Stimulated activated naive CD4-positive, alpha-beta T cell (primary cell): ENCODE measurements around the gene SLC6A2.
"Not testable (repeated sequence)": the region's sequence is repeated elsewhere in the genome, so short reads cannot be mapped to it uniquely, and the experiment has no call there.

Experiments used
- DNase-seq, 6 experiments: peaks; one replicate each; lab custom pipeline; 2025; lab: John Stamatoyannopoulos, UW

SLC6A2 gene

GRCh38 chr16:55655897-55656681, at the start of gene SLC6A2:
Gene SLC6A2, plus strand, starts transcription at chr16:55655988. Its CDS starts 707 bp downstream, at chr16:55656695.
- DNase-seq: no peak

GRCh38 chr16:55613613-55614335, 42.0 kb upstream of the SLC6A2 start:
- DNase-seq: no peak

GRCh38 chr16:55615071-55615470, 40.7 kb upstream of the SLC6A2 start:
- no peak for DNase-seq

GRCh38 chr16:55615670-55616069, 40.1 kb upstream of the SLC6A2 start:
- DNase-seq: not testable (repeated sequence)

GRCh38 chr16:55621771-55622170, 34.0 kb upstream of the SLC6A2 start:
- DNase-seq: no peak

- no peak for DNase-seq
Observed at GRCh38 chr16:55622272-55622671, 33.5 kb upstream of the SLC6A2 start.

GRCh38 chr16:55622930-55623561, 32.7 kb upstream of the SLC6A2 start:
- DNase-seq: no peak

GRCh38 chr16:55623640-55624039, 32.1 kb upstream of the SLC6A2 start:
- no peak for DNase-seq

GRCh38 chr16:55624696-55625095, 31.1 kb upstream of the SLC6A2 start:
- DNase-seq: no peak

GRCh38 chr16:55625843-55626242, 29.9 kb upstream of the SLC6A2 start:
- no peak for DNase-seq

- DNase-seq: no peak
Observed at GRCh38 chr16:55628306-55628968, 27.4 kb upstream of the SLC6A2 start.

GRCh38 chr16:55630774-55631173, 25.0 kb upstream of the SLC6A2 start:
- no peak for DNase-seq

- no peak for DNase-seq
Observed at GRCh38 chr16:55632259-55632658, 23.5 kb upstream of the SLC6A2 start.

- DNase-seq: no peak
Observed at GRCh38 chr16:55634193-55634592, 21.6 kb upstream of the SLC6A2 start.

GRCh38 chr16:55638256-55638655, 17.5 kb upstream of the SLC6A2 start:
- no peak for DNase-seq

- no peak for DNase-seq
Observed at GRCh38 chr16:55640701-55641327, 15.0 kb upstream of the SLC6A2 start.

GRCh38 chr16:55641430-55642056, 14.2 kb upstream of the SLC6A2 start:
- no peak for DNase-seq

- DNase-seq: no peak
Observed at GRCh38 chr16:55642611-55643010, 13.2 kb upstream of the SLC6A2 start.

GRCh38 chr16:55643161-55643970, 12.4 kb upstream of the SLC6A2 start:
- no peak for DNase-seq

GRCh38 chr16:55645986-55646385, 9.8 kb upstream of the SLC6A2 start:
- DNase-seq: no peak

- no peak for DNase-seq
Observed at GRCh38 chr16:55647343-55647742, 8.4 kb upstream of the SLC6A2 start.
